ENCODE measurements around the gene KIF6.
A peak's percentile ranks its signal among the peaks of the same experiment; 100 is the strongest.
"Not testable (repeated sequence)": the region's sequence is repeated elsewhere in the genome, so short reads cannot be mapped to it uniquely, and the experiment has no call there.

The KIF6 gene

DNA sequence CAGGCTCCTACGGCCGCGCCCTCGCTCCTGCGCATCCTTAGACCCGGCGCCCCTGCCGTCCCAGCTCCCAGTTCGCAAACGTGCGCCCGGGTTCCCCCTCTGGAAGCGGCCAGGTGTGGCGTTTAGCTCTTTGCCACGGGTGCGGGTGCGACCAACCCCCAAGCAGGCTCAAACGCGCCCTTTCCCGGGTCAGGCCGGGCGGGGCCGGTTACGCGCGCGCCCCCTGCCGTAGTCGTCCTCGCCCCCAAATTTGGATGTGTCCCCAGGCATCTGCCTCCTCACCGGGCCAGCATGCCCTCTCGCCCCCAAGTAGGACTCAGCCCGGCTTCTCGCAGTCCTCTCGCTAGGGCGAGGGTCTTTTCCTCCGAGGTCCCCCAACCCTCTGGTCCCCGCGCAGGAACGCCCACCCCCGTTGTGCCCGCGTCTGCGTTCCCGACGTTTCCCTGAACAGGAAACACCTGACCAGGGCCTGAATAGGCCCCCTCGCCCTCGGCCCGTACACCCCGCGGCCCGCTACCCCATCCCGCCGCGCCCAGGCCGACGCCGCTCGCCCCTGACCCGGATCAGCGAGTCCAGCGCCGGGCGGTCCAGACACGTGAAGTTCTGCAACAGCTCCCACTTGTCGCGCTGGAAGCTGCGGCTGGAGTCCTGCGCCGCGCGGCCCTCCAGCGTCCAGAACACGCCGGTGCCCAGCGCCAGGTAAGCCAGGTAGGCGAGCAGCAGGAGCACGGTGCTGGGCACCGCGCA is 411.5 kb downstream of the KIF6 start:
- peak; percentile 41 for DNase-seq (ENCODE audit: low spot score)

DNA sequence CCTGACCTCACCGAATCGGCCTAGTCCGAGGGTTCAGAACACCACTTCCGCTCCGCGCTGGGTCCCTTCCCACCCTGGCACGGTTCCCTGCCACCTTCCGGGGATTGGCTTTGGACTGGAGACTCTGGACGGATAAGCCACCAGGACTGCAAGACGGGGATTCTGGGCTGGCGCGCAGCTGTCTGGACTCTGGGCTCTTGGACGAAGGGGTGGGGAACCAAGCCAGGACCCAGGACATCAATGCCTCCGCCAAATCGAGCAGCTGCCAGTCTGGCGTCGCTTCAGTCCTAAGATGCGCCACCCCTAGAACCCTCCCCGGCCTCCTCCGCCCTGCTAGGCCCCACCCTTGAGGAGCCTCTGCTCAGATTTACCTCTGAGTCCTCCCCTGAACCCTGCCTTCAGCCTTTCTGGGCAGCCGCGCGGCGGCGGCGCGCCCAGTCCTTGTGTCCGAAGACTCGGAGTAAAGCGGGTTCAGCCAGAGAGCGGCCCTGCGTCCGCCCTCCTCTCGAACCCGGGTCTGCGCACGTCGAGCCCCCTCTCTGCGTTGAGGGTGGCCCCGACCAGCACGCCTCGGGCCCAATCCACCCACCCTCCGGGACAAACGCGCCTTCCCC is 412.2 kb downstream of the KIF6 start:
- DNase-seq (ENCODE audit: low spot score) = no peak

DNA sequence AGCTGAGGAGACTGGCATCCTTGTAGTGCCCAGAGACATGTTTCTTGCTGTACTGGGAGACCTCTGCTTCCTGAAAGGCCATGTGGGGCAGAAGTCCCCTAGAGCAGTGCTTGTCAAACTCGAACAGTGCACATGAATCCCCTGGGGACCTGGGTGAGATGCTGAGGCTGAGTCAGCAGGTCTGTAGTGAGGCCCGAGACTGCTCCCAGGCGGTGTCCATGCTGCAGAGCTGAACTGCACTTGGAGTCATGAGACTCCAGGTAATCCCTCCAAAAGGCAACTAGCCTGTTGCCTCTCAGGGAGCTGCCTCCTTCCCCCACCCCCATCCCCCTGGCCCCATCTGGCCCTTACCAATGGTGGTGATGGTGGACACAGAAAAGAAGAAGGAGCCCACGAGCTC is 414.7 kb downstream of the KIF6 start:
- no peak for DNase-seq (ENCODE audit: low spot score)

DNA sequence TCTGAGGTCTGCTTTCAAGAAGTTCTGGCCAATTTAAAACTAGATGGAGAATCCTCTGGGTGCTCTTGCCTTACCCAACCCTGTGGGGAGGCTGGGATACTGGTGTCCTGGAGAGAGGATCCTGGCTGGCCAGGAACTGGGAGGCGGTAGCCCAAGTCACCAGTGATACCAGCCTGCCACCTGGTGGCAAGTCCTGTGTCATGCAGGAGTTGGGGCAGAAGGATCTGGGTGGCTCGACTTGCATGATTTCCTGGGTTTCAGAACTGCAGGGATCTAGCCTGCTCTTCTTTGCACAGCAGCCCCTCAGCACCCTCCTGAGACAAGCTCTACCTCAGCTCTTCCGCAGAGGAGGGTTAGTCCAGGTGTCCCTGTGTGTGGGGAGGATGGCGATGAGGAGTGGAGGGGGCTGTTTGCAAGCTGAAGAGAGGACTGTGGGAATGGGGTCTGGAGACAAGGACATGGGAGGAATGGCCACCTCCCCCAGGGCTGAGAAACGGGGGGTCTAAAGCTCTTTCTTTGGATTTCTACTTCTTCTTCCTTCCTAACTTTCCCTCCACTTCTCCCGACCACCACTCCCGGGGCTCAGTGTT is 415.2 kb downstream of the KIF6 start:
- peak; percentile 85 for DNase-seq (ENCODE audit: low spot score)

DNA sequence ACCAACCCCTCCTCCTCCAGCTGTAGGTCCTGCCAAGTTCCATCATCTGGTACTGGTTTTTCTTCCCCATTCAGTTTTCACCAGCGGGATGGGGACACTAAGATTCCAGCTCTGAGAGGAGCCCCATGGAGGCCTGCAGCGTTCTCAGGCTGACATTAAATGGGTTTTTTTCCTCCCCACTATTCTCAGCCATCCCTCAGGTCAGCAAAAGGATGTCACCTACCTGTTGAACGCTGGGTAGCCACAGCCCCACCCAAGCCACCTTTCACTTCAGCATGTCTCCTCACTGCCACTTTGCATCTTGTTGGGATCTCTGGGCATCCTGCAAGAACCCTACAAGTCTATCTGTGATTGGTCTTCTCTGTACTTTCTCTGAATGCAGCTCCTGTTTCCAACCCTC is 417.7 kb downstream of the KIF6 start:
- no peak for DNase-seq (ENCODE audit: low spot score)

DNA sequence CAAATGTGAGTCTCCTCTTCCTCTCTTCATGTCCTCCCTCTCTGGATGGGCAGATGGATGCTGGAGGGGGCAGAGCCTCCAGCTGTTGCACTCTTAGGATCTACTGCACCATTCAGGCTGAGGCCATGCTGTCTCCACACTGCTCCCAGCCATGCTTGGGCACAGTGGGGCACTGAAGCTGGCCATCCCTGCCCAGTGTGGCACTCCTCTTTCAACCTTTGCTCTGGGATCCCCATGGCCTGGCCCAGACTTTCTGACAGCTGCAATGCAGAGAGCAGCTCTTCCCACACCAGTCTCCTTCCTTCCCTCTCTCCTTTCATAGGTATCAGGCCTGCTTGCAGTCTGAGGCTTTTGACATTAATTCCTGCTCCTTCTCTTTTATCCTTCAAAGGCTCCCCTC is 420.3 kb downstream of the KIF6 start:
- no peak for DNase-seq (ENCODE audit: low spot score)

DNA sequence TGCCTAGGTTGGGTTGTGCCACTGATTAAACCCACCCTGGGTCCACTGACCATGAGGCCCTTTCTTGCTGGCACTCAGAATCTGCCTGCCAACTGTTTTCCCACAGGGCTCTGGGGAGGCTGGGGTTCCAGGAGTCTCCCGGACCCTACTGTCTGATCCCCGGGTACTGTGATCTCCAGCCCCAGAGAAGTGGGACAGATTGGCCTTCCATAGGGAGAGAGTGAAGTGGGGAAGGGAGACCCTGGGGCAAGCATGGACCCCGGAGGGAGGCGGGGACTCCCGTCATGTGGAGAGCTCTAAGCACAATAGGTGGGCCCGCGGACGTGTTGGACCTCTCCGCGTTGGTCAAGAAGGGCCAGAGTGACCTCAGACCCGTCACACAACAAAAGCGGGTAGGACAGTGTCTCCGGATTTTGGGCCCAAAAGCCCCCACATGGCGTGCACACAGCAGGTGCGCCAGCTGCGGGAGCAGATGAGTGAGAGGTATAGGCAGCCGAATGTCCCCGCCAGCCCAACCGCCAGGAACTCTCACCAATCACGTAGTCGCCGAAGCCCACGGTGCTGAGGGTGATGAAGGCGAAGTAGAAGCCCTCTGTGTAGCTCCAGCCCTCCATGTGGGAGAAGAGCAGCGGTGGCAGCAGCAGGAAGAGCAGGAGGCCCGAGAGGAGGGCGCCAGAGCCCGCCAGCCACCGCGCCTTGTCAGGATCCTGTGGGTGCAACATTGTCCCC is 421.6 kb downstream of the KIF6 start:
- DNase-seq (ENCODE audit: low spot score) = no peak

DNA sequence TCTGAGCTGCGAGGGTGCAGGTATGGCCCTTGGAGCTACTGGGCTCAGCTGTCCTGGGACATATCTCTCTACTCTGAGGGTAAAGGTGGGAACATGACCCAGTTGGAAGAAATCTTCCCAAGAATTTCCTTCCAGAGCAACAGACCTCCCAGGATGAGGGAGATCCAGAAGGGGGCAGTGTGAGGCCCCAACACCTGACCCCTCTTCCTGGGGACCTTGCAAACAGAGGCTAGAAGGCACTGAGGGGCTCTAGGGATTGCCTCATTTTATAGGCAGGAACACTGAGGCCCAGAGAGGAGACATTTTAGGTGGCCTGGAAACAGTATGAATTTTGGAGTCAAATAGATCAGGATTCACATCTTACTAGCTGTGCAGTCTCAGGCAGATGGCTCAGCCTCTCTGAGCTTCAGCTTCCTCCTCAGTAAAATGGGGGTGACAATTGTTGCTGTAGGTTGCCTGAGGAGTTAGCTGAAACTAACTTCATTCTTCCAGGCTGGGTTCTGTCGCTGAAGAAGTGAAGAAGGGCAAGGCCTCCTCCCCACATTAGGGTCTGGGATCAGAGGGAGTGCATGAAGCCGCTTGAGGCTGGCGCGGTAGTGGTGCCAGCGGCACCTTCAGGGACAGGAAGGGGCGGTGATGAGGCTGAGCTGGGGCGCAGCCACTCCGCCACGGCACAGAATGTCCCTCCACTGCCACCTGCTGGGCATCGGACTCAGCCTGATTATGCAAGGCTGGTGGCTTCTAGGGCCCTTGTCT is 422.4 kb downstream of the KIF6 start:
- DNase-seq (ENCODE audit: low spot score) = peak; percentile 92

DNA sequence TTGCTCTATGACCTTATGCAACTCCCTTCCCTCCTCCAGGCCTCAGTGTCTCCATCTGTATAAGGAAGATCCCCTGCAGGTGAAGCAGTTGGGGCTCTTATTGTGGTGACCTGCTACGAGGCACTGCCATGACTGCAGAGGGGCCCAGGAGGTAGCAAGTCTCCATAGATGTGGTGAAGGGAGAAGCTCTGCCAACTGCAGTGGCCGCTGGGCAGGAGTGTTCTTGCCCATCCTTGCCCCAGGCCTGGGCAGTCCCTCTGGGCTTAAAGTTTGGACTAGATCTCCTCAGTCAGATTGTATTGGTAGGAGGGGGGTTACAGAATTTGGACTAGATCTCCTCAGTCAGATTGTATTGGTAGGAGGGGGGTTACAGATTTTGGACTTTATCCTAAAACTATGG is 423.2 kb downstream of the KIF6 start:
- no peak for DNase-seq (ENCODE audit: low spot score)

DNA sequence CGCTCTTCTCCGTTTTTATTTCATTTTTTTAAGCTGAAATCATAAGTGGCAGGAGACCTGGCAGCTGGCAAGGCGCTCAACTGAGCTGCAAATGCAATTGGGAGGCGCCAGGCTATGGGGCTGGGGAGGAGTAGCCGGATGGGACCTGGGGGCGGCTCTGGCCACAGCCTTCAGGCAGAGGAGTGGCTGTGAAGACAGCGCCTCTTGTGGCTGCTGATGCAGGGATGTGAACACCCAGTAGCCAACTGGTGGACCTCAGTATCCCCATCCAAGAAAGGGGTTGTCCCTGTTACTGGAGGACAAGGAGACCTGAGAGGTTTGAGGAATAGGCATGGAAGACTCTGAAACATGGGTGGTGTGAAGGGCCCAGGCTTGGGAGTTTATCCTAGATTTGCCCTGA is 423.6 kb downstream of the KIF6 start:
- peak; percentile 53 for DNase-seq (ENCODE audit: low spot score)

DNA sequence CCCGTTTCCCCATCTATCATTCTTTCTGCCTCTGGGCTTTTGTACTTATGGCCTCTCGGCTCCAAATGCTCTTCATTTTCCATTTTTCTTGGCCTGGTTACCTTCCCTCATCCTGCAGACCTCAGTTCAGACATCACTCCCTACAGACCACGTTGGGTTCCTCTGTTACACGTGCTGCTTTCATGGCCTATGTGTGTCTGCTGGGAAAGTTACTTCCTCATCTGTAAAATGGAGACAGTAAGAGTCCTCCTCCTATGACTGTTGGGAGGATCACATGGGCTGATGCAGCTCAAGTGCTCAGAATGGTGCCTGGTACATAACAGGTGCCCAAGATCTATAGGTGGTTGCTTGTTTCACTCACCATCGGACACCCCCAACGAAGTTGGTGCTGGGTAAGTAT is 424.5 kb downstream of the KIF6 start:
- no peak for DNase-seq (ENCODE audit: low spot score)

DNA sequence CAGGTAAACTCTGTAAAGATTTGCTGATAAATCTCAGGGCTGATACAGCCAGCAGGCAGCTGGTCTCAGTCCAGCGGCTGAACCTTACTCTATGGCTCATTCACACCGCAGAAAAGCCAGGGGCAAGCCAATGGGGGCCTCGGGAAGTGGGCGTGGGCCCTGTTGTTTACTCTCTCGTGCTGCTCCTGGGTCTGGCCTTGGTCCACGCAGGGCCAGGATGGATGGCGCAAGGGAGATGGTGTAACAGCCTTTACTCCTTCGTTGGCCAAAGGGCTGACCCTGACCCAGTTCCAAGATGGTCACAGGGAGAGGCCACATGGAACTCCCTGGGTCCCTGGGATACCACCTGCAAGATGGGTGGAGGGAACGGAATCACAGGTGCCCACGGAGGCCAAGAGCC is 427.1 kb downstream of the KIF6 start:
- no peak for DNase-seq (ENCODE audit: low spot score)

DNA sequence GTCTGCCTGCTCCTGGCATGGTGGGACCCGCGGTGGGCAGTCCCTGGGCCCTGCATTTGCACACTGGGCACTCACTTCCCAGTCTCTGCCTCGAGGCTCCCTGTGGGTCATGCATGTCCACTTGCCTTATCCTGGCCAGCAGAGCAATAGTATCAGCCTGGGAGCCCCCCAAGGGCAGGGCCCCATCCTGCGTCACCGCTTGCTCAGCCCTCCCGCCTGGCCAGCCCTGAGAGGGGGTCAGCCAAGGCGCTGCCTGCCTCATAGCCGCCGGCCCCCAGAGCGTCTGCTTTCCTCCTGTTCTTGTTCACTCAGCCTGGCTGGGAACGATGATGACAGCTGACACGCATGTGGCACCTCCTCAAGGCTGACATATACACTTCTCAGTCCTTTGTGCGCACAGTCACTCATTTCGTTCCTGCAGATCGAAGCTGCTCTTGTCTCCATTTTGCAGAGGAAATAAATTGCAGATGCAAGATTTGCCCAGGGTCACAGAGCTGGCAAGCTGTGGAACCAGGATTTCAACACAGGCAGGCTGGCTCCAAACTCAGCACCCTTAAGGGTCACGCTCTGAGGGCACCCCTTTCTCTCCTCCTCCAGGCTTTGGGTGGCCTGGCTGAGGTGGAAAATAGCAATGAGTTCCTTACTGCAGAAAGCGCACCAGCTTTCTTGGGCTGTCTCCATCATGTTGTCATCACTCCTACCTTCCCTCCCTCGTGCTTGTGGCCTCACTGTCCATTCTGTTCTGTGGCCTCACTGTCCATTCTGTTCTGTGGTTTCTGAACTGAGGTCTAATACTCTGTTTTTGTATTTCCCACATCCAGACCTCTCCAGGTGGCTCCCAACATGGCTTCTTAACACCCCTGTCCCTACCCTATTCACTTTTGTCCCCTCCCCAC is 428.2 kb downstream of the KIF6 start:
- no peak for DNase-seq (ENCODE audit: low spot score)

DNA sequence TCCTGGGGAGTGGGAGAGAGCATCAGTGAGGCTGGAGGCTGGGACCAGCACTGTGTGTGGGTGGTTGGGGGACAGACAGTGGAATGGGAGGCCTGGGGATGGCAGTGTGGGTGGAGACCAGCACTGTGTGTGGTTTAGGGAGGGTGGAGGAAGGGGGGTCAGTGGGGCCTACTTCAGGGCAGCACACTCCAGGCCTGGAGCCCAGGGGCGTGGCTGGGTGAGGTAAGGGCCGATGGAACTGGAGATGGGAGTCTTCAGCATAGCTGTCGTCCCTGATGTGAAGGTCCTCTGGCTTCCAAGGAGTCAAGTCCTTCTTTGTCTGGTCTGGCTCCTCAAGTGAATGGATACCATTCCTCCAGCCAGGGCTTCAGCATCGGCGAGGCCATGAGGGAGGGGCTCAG is 429.6 kb downstream of the KIF6 start:
- no peak for DNase-seq (ENCODE audit: low spot score)

DNA sequence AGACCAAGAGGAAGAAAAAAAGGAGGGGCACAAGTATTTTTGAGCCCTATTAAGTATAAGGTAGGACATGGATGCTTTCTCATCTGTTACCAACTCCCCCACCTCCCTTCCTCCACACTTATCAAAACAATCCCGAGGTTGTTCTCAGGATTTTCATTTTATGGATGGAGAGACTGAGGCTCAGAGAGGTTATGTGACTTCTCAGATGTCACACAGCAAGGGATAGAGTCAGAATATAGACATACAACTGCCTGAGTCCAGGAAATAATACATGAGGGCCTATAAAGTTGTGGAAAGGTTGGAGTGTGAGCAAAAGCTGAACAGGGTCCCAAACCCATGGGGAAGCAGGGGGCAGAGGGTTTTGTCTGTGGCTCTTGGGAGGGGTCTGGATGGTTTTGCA is 430.3 kb downstream of the KIF6 start:
- no peak for DNase-seq (ENCODE audit: low spot score)

DNA sequence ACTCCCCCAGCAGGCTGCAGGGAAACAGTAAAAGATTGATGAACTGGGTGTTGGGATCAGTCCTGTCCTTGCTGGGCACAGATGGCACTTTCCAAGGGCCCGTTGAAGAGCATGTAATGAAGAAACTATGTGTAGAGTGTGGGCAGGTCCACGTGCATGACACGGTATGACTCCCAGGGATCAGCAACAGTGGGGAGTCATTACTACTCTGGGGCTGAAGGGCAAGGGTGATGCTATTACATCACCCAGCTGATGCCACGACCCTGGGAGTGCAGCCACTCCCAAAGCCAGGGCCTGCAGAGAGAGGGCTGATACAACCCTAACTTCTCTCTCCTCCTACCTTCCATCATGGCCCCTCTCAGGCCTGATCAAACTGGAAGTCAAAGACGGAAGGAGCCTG is 431.1 kb downstream of the KIF6 start:
- DNase-seq (ENCODE audit: low spot score) = no peak

DNA sequence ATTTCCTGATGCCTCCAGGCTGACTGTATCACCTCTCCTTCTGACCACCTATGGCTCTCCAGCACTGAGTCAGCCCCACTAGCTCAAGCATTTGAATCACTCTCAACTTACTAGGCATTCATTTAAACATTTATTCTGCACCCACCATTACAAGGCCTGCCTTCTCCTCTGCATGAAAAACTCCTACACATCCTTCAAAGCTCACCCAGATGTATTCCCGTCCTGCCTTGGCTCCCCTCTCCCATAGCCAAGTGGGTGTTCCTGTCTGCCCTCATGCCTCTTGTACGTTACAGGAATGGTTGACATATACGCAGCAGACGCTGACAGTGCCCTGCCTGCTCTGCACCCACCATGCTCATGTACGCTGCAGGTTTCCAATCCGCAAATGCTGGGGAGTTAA is 432.6 kb downstream of the KIF6 start:
- DNase-seq (ENCODE audit: low spot score) = no peak

DNA sequence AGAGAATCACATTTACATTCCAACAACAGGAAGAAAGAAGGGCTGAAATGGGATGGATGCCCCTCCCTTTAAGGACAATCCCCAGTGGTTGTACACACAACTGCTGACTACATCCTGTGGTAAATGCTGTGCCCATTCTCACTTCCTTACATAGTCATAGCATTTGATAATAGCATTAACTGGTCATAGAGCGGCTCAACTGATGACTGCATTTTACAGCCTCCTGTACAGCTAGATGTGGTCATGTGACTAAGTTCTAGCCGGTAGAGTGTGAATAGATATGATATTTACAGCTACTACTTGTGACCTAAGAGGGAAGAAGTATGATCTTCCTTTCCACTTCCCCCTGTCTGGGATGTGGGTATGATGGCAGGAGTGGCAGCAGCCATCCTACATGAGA is 435.7 kb downstream of the KIF6 start:
- no peak for DNase-seq (ENCODE audit: low spot score)

DNA sequence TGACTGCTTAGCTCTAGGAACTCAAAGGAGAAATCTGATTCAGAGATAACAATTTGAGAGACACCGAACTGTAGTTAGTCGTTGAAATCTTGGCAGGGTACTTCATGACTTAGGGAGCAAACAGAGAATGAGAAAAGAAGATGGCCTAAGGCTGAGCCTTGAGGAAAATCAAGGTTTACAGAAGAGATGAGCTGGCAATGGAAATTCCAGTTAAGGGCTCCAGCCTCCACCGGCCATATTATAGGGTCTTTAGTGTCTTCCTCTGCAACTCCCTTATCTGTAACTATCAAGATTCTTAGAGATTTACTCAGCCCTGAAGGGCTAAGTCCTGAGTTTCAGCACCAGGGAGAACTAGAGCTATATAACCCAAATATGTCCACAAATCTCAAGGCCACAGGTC is 437.6 kb downstream of the KIF6 start:
- no peak for DNase-seq (ENCODE audit: low spot score)

DNA sequence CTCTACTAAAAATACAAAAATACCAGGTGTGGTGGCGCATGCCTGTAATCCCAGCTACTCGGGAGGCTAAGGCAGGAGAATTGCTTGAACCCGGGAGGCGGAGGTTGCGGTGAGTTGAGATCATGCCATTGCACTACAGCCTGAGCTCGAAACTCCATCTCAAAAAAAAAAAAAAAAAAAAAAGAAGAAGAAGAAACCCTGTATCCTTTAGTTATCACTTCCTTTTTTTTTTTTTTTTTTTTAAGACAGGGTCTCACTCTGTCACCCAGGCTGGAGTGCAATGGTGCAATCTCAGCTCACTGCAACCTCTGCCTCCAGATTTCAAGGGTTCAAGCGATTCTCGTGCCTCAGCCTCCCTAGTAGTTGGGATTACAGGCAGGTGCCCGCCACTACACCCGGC is 438.6 kb downstream of the KIF6 start:
- not testable (repeated sequence) for DNase-seq (ENCODE audit: low spot score)

DNA sequence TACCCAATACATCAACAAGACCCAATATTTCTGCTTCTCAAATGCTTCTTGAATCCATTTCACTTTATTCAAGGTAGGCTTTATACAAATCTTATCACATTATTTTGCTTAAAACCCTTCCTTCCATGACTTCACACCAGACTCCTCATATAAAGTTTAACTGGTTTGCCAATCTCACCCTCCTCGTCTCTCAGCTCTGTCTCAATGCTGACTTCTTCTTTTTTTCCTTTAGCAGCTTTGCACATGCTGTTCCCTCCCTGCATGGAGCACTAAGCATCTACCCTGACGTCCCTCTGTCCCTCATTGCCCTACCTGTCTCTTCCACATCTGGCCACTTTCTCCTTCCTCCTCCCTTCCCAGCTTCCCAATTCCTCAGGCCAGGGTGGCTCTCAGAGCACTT is 442.4 kb downstream of the KIF6 start:
- DNase-seq (ENCODE audit: low spot score) = no peak
